Pancreas (tissue), 10 donors: ENCODE measurements around the gene MLLT10. TPM values are rescaled to one million over a fixed set of nuclear protein-coding genes. Genes with fewer than 3 reads are reported as not detected.
A peak's percentile ranks its signal among the peaks of the same experiment; 100 is the strongest.

Experiments used
- ATAC-seq, 4 donors: fragments of 200-7000 bp; cut with Tn5 transposase; one replicate each; pipeline versions ENCODE4 v1.8.0 to v1.9.1; 2020; ENCODE audit warnings: mild to moderate bottlenecking in 4 of 4, moderate library complexity in 4 of 4
- DNase-seq, 6 donors: peaks; one replicate each; pipeline ENCODE4 v3.0.0-alpha.2; 2020
- FAIRE-seq: peaks from 2 replicates; lab custom pipeline; 2012; peaks lifted over from hg19 to GRCh38; lab: Jason Lieb, UNC
- H3K27ac ChIP-seq, 4 donors: fragments of 200-600 bp; sonication (generic); 1 replicate in 3 of 4; 2 replicates in 1 of 4; pipeline versions ENCODE4 v1.5.0 to v1.8.0; 2020
- H3K27me3 ChIP-seq, 4 donors: fragments of 200-600 bp; one replicate each; pipeline ENCODE4 v1.8.0; 2021
- H3K36me3 ChIP-seq, 3 donors: fragments of 200-600 bp; sonication (generic) in 1 of 3; one replicate each; pipeline versions ENCODE4 v1.5.0 to v1.8.0; 2020 to 2021
- H3K4me1 ChIP-seq, 3 donors: fragments of 200-600 bp; one replicate each; pipeline ENCODE4 v1.8.0; 2021
- H3K4me3 ChIP-seq, 4 donors: fragments of 200-600 bp; sonication (generic) in 2 of 4; one replicate each; pipeline versions ENCODE4 v1.5.0 to v1.8.0; 2020 to 2021
- H3K9me3 ChIP-seq, 4 donors: fragments of 200-600 bp; one replicate each; pipeline ENCODE4 v1.8.0; 2021
- WGBS, 2 donors: extraction: QIAGEN DNeasy Blood & Tissue Kit; methylation state at CpG; one replicate each; pipeline ENCODE4 v1.1.7; 2013; 5-methylcytosine and 5-hydroxymethylcytosine counted together
- intact Hi-C, 3 donors: fragments of 100-400 bp; cut with DNase I; formaldehyde crosslinking; loops; one replicate each; pipeline versions ENCODE4 v1.11.1 to v1.14.2; 2022
- polyA plus RNA-seq, 2 donors: library from polyadenylated mRNA; stranded (reverse); fragments of 200-250 nt; gene quantifications; one replicate each; pipeline ENCODE4 v1.2.3, GENCODE V29; 2013
- total RNA-seq, 6 donors: library from RNA; stranded (reverse); fragmentation: NEBNext Ultra II Directional in 4 of 6; extraction: Animal tissue kit (Norgen Biotek cat#: 25700) in 4 of 6; gene quantifications; one replicate each; pipeline versions ENCODE4 v1.2.1 to v1.2.4, GENCODE V29; 2021 to 2023
- TF ChIP-seq, protein P1 (sequence below), 4 donors: fragments of 200-600 bp; sonication (generic) in 3 of 4; IDR thresholded peaks; one replicate each; pipeline versions ENCODE4 v1.5.0 to v1.8.0; 2021; ENCODE audit warnings: antibody characterized with exemption in 4 of 4
- donor health status: healthy with polysubstance abuse.
- donor health status: DM: no; HTN: no; CAD: no; lungs with moderate emphysema.
- donor health status: DM: no; HTN: no; CAD: no.
- donor health status: control.
- donor health status: control.
- donor health status: Bipolar disorder and iron deficiency.
- donor health status: DM: yes; HTN: yes; CAD: no.
- donor health status: DM: no; HTN: no; CAD: no.
- donor health status: DM: no; HTN: no; CAD: no.
- donor health status: DM: yes; HTN: yes; CAD: no.

Gene MLLT10
- total and polyA plus RNA-seq, 8 donors = 10.7 to 25.1 (median 15.0) TPM

DNA sequence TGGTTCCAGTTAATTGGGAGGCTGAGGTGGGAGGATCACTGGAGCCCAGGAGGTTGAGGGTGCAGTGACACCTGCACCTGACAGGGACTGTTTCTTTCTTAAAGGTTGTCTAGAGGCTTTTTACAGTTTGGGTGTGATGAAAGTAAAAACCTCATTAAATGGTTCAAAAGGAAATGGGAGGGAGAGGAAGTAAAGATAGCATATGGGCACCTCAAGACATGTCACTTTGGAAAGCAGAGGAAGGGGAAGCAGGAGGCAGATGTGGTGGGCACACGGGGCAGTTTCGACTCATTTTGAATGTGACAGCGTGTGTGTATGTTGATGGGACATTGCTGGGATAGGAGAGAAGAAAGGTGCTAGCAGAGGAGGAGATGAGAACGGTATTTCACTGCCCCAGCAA lies 203.1 kb downstream of the MLLT10 start:
- H3K36me3 ChIP-seq = peaks cover 0 to 3% (median 0%) of the 10 kb centered on the region in 3 donors
- intact Hi-C loops = no loop called here
- DNase-seq (no peak), FAIRE-seq (no peak), ATAC-seq (no peak)
- WGBS, 2 donors = 87 to 88% methylated on average over 4 of the region's 4 CpGs
- H3K27ac ChIP-seq = no peak overlapping the region
- no peaks in the 10 kb centered on the region for H3K9me3 ChIP-seq
- TF ChIP-seq, protein P1, sequence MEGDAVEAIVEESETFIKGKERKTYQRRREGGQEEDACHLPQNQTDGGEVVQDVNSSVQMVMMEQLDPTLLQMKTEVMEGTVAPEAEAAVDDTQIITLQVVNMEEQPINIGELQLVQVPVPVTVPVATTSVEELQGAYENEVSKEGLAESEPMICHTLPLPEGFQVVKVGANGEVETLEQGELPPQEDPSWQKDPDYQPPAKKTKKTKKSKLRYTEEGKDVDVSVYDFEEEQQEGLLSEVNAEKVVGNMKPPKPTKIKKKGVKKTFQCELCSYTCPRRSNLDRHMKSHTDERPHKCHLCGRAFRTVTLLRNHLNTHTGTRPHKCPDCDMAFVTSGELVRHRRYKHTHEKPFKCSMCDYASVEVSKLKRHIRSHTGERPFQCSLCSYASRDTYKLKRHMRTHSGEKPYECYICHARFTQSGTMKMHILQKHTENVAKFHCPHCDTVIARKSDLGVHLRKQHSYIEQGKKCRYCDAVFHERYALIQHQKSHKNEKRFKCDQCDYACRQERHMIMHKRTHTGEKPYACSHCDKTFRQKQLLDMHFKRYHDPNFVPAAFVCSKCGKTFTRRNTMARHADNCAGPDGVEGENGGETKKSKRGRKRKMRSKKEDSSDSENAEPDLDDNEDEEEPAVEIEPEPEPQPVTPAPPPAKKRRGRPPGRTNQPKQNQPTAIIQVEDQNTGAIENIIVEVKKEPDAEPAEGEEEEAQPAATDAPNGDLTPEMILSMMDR (IDR thresholded peaks at IDR 0.05) = no peak
- peaks cover 1 to 12% (median 7%) of the 10 kb centered on the region in 3 donors for H3K4me1 ChIP-seq
- no peak overlapping the region for H3K4me3 ChIP-seq
- H3K27me3 ChIP-seq = no peaks in the 10 kb centered on the region

DNA sequence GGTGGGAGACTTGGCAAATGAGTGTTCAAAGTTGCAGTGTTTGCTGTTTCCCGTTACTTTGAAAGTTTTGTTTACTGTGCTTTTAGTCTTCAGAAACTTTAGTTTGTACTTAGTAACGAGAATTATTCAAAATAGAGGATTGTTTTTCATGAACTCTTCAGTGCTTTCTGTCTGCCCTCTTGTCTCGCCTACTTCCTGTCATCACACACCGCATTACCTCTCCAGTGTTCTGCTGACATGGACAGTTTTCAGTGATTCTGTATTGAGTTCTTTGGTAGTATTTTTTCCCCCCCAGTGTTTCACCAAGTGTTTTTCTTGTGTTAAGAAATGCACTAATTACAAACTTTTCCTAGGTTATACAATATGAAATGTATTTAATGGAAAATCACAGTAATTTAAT lies 207.0 kb downstream of the MLLT10 start:
- FAIRE-seq (no peak), ATAC-seq (peak in 1 of 4 donors; percentile 20), DNase-seq (no peak)
- Histone ChIP-seq H3K4me3 (no peak overlapping the region), H3K27me3 (no peaks in the 10 kb centered on the region), H3K4me1 (peaks cover 0 to 13% (median 8%) of the 10 kb centered on the region in 3 donors), H3K9me3 (no peaks in the 10 kb centered on the region), H3K27ac (no peak overlapping the region), H3K36me3 (peaks cover 0 to 7% (median 3%) of the 10 kb centered on the region in 3 donors)
- WGBS, 2 donors = 87 to 91% methylated on average over 4 of the region's 4 CpGs
- intact Hi-C loops = no loop called here
- TF ChIP-seq, protein P1 (IDR thresholded peaks at IDR 0.05) = no peak

DNA sequence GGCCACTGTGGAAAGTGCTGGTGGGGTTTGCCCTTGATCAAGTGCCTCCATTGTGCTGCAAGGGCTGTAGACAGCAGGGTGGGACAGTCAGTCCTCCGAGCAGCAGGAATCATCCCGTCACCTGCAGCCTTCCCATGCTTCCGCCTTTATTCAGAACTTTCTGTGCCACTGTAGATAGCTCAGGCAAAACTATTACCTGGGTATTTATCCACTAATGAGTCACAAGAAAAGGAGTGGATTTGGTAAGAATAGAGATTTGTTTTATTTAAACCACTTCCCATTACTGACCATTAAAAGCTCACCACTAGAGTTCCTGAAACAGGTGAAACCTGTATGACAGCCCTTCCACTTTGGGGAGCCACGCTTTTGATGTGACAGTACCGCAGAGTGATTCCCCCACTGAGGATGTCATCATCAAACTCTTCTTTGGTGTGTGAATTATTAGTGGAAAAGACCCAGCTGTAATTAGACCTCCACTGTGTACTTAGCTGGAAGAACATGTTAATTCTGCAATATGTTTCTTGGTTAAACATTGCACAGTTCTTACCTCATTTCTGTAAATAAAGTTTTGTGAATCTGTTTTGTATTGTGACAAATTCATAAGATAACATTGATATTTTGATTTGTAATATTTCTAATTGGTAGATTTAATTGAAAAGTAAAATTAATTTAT lies 208.8 kb downstream of the MLLT10 start:
- peak; percentile 40 to 54 (median 50) for ATAC-seq
- Histone ChIP-seq H3K27ac (no peak overlapping the region), H3K9me3 (no peaks in the 10 kb centered on the region), H3K36me3 (peaks cover 0 to 7% (median 3%) of the 10 kb centered on the region in 3 donors), H3K27me3 (no peaks in the 10 kb centered on the region), H3K4me1 (peaks cover 0 to 13% (median 8%) of the 10 kb centered on the region in 3 donors), H3K4me3 (no peak overlapping the region)
- 72 to 76% methylated on average over 5 of the region's 5 CpGs for WGBS, 2 donors
- intact Hi-C loops = no loop called here
- DNase-seq = no peak
- TF ChIP-seq, protein P1 (IDR thresholded peaks at IDR 0.05) = no peak
- no peak for FAIRE-seq

DNA sequence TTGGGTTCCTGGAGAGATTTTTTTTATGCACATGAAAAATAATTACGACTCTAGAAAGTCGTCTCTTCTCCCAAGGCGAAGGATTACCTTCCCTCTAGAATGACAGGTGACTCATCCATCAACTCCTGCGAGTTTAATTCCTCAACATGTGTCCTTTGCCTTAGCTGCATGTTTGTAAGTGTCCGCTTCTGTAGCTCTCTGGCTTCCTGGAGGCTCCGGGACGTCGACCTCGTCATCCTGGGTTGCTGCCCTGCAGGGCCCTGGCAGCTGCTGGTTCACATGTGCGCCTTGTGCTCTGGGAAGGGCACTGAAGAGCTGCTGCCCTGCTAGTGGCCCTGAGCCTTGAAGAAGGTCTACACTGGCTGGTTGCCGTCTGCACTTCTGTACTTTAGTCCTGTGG lies 210.2 kb downstream of the MLLT10 start:
- intact Hi-C loops = no loop called here
- ATAC-seq = no peak

More for the DNA sequence above, 210.2 kb downstream of the MLLT10 start:
- no peak overlapping the region for H3K4me3 ChIP-seq
- DNase-seq (no peak), FAIRE-seq (no peak)
- TF ChIP-seq, protein P1 (IDR thresholded peaks at IDR 0.05) = no peak
- no peaks in the 10 kb centered on the region for H3K27me3 ChIP-seq
- no peaks in the 10 kb centered on the region for H3K9me3 ChIP-seq
- H3K27ac ChIP-seq = no peak overlapping the region
- peaks cover 0 to 13% (median 8%) of the 10 kb centered on the region in 3 donors for H3K4me1 ChIP-seq
- 89 to 90% methylated on average over 11 of the region's 11 CpGs for whole genome bisulfite sequencing, 2 donors
- H3K36me3 ChIP-seq = peaks cover 0 to 7% (median 3%) of the 10 kb centered on the region in 3 donors
